Measurements from ENCODE around the gene HUNK. TPM values are rescaled to one million over a fixed set of nuclear protein-coding genes. Genes with fewer than 3 reads are reported as not detected.

Gene HUNK
- total and polyA plus RNA-seq, 2 of the 8 experiments (the other 6 are each of a cell fraction or from before 2014, with no cell fraction given) = 1.9 to 10.2 TPM

- H3K9me3 ChIP-seq (ENCODE audit: insufficient read depth in 2 of 2, low read depth in 1 of 2, low read length in 1 of 2) = no peaks in the 10 kb centered on the region
- H2BK5ac ChIP-seq (ENCODE audit: low read depth, low read length) = no peak overlapping the region
- no peak overlapping the region for H2AFZ ChIP-seq (ENCODE audit: low read length)
- no peak overlapping the region for H3K4ac ChIP-seq (replicated peaks; ENCODE audit: insufficient read length, low read depth, low read length)
- no peak overlapping the region for H3K27ac ChIP-seq (ENCODE audit: low read depth, low read length)
- H2BK120ac ChIP-seq (replicated peaks; ENCODE audit: low read depth, low read length) = no peak overlapping the region
- TF ChIP-seq TAF7 (optimal IDR thresholded peaks at IDR 0.05; ENCODE audit: borderline replicate concordance, low read depth, low read length) (no peak), CREB1 (IDR thresholded peaks at IDR 0.05) (no peak), POLR2A (IDR thresholded peaks at IDR 0.05; ENCODE audit: control extremely low read depth in 1 of 2, low read depth in 2 of 2, low read length in 2 of 2) (no peak), ASH2L (IDR thresholded peaks at IDR 0.05; ENCODE audit: low read length) (no peak), RNF2 (IDR thresholded peaks at IDR 0.05; ENCODE audit: borderline replicate concordance, low read depth, low read length, missing control alignments, poor library complexity, severe bottlenecking) (no peak)
- H3K18ac ChIP-seq (ENCODE audit: extremely low read depth, low read length) = no peak overlapping the region
- no peak for FAIRE-seq
- no peaks in the 10 kb centered on the region for H3K4me1 ChIP-seq (replicated peaks in 1 of 4; ENCODE audit: control insufficient read depth in 3 of 4, insufficient read depth in 4 of 4, low read length in 3 of 4)
- 98% methylated on average over 2 of the region's 2 CpGs; no CpG with 5 or more reads in 1 of the 2 experiments for WGBS, 2 experiments (ENCODE audit: extremely low coverage in 1 of 2, insufficient coverage in 1 of 2, insufficient read length in 1 of 2, insufficient replicate concordance in 2 of 2, low coverage in 1 of 2, low lambda C conversion rate in 2 of 2, missing lambda C conversion rate in 1 of 2)
- no peak overlapping the region for H3K23ac ChIP-seq (ENCODE audit: insufficient read length)
- DNase-seq (ENCODE audit: low read depth in 1 of 2, low spot score in 2 of 2) = no peak
- H3K23me2 ChIP-seq (ENCODE audit: low read depth, low read length) = no peaks in the 10 kb centered on the region
- H2AK5ac ChIP-seq (ENCODE audit: low read depth, low read length) = no peak overlapping the region
- H3K56ac ChIP-seq (replicated peaks; ENCODE audit: insufficient read length, low read depth, low read length) = no peak overlapping the region
- H2BK20ac ChIP-seq (ENCODE audit: low read length) = no peak overlapping the region
- H4K5ac ChIP-seq (ENCODE audit: insufficient read length, low read depth, low read length) = no peak overlapping the region
- ChIA-PET POLR2A (ENCODE audit: partially characterized antibody) (interaction anchor here (0.6 to 0.8 kb wide), 2 partner anchors 306 to 1757 kb away, joined by 3 to 4 read pairs; no protein-coding TSS in a partner anchor), CTCF (ENCODE audit: partially characterized antibody) (interaction anchor here (0.6 to 5.2 kb wide), 6 partner anchors 8 to 255 kb away, joined by 3 to 22 read pairs (median 3); no protein-coding TSS in a partner anchor)
- no peak overlapping the region for H3K4me2 ChIP-seq (ENCODE audit: insufficient read depth in 1 of 2, low read depth in 2 of 2, low read length in 2 of 2)
- H3K79me1 ChIP-seq (ENCODE audit: low read depth, low read length) = no peaks in the 10 kb centered on the region
- no peak overlapping the region for H4K91ac ChIP-seq (replicated peaks; ENCODE audit: insufficient read length, low read length)
- H3K9ac ChIP-seq (replicated peaks in 1 of 4; ENCODE audit: extremely low read depth in 1 of 4, low read depth in 3 of 4, low read length in 3 of 4) = no peak overlapping the region
- H4K20me1 ChIP-seq (replicated peaks in 1 of 2; ENCODE audit: control insufficient read depth in 1 of 2, insufficient read depth in 2 of 2, low read length in 2 of 2) = no peaks in the 10 kb centered on the region
- H3K79me2 ChIP-seq (ENCODE audit: control insufficient read depth in 1 of 2, insufficient read depth in 2 of 2, low read length in 2 of 2) = no peaks in the 10 kb centered on the region
- no peak overlapping the region for H2BK12ac ChIP-seq (ENCODE audit: low read depth, low read length)
- H3K14ac ChIP-seq (ENCODE audit: insufficient read length) = no peak overlapping the region
- peaks cover 0 to 6% (median 0%) of the 10 kb centered on the region in 4 experiments; a peak in 2 of 8 replicates for H3K36me3 ChIP-seq (ENCODE audit: control insufficient read depth in 2 of 4, insufficient read depth in 4 of 4, low read length in 3 of 4)
- no peak overlapping the region for H4K8ac ChIP-seq (ENCODE audit: extremely low read depth, insufficient read depth, low read length)
- no peak overlapping the region for H2BK15ac ChIP-seq (ENCODE audit: low read length)
- no peak overlapping the region for H3K4me3 ChIP-seq (ENCODE audit: extremely low read depth in 1 of 4, insufficient read depth in 2 of 4, low read depth in 3 of 4, low read length in 4 of 4)
- H3K27me3 ChIP-seq (replicated peaks in 1 of 4; ENCODE audit: control insufficient read depth in 3 of 4, extremely low read depth in 1 of 4, insufficient read depth in 3 of 4, low read length in 3 of 4) = no peaks in the 10 kb centered on the region
These were observed 130.6 kb downstream of the HUNK start for GRCh38 chr21:32003411-32003810.
